ENCODE data around the gene PLCB2. TPM values are rescaled to one million over a fixed set of nuclear protein-coding genes. Genes with fewer than 3 reads are reported as not detected.

Gene PLCB2
- total RNA-seq, 1 experiment from 2014 or later, result 1.7 TPM

- POLR2A ChIA-PET, result no interaction called here
- in situ Hi-C loops (cut with HindIII; ENCODE audit: low pct_unique_long_range_greater_than_20kb, low sequenced_read_pairs), result no loop called here
- DNase-seq (ENCODE audit: low read depth, low spot score) (no peak), ATAC-seq (no peak)
- no peak overlapping the region for H3K27ac ChIP-seq (ENCODE audit: low read length)
- CTCF ChIA-PET, result no interaction called here
- no TSS peak for BruUV-seq (replicated peaks)
- TF ChIP-seq, protein P1, sequence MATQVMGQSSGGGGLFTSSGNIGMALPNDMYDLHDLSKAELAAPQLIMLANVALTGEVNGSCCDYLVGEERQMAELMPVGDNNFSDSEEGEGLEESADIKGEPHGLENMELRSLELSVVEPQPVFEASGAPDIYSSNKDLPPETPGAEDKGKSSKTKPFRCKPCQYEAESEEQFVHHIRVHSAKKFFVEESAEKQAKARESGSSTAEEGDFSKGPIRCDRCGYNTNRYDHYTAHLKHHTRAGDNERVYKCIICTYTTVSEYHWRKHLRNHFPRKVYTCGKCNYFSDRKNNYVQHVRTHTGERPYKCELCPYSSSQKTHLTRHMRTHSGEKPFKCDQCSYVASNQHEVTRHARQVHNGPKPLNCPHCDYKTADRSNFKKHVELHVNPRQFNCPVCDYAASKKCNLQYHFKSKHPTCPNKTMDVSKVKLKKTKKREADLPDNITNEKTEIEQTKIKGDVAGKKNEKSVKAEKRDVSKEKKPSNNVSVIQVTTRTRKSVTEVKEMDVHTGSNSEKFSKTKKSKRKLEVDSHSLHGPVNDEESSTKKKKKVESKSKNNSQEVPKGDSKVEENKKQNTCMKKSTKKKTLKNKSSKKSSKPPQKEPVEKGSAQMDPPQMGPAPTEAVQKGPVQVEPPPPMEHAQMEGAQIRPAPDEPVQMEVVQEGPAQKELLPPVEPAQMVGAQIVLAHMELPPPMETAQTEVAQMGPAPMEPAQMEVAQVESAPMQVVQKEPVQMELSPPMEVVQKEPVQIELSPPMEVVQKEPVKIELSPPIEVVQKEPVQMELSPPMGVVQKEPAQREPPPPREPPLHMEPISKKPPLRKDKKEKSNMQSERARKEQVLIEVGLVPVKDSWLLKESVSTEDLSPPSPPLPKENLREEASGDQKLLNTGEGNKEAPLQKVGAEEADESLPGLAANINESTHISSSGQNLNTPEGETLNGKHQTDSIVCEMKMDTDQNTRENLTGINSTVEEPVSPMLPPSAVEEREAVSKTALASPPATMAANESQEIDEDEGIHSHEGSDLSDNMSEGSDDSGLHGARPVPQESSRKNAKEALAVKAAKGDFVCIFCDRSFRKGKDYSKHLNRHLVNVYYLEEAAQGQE (IDR thresholded peaks at IDR 0.05; ENCODE audit: insufficient read depth in 1 of 2, low read depth in 2 of 2, low read length in 1 of 2), result no peak
- no peak for TF ChIP-seq POLR2AphosphoS5 (IDR thresholded peaks at IDR 0.05; ENCODE audit: low read depth, low read length)
- TF ChIP-seq SIN3A (IDR thresholded peaks at IDR 0.05; ENCODE audit: borderline replicate concordance, insufficient read depth, low read depth, low read length), result no peak
- TF ChIP-seq TCF7L2 (IDR thresholded peaks at IDR 0.05; ENCODE audit: low read depth, low read length), result no peak
- TF ChIP-seq, protein P2, sequence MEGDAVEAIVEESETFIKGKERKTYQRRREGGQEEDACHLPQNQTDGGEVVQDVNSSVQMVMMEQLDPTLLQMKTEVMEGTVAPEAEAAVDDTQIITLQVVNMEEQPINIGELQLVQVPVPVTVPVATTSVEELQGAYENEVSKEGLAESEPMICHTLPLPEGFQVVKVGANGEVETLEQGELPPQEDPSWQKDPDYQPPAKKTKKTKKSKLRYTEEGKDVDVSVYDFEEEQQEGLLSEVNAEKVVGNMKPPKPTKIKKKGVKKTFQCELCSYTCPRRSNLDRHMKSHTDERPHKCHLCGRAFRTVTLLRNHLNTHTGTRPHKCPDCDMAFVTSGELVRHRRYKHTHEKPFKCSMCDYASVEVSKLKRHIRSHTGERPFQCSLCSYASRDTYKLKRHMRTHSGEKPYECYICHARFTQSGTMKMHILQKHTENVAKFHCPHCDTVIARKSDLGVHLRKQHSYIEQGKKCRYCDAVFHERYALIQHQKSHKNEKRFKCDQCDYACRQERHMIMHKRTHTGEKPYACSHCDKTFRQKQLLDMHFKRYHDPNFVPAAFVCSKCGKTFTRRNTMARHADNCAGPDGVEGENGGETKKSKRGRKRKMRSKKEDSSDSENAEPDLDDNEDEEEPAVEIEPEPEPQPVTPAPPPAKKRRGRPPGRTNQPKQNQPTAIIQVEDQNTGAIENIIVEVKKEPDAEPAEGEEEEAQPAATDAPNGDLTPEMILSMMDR (IDR thresholded peaks at IDR 0.05), result no peak
- no peaks in the 10 kb centered on the region for H3K9me3 ChIP-seq (ENCODE audit: control insufficient read depth, insufficient read depth, low read depth, low read length)
- intact Hi-C loops (cut with micrococcal nuclease; ENCODE audit: unreplicated experiment), result no loop called here
- H3K27me3 ChIP-seq (ENCODE audit: control insufficient read depth, insufficient read depth, low read length), result no peaks in the 10 kb centered on the region
- no peaks in the 10 kb centered on the region for H3K36me3 ChIP-seq (ENCODE audit: control insufficient read depth, insufficient read depth, low read length)
- H3K4me1 ChIP-seq (ENCODE audit: control insufficient read depth, insufficient read depth, low read length), result peaks cover 7% of the 10 kb centered on the region
- no peak overlapping the region for H3K4me3 ChIP-seq (ENCODE audit: low read depth in 2 of 2, low read length in 2 of 2)
These were observed 46.0 kb upstream of the PLCB2 start for GRCh38 chr15:40353697-40354096.

DNA sequence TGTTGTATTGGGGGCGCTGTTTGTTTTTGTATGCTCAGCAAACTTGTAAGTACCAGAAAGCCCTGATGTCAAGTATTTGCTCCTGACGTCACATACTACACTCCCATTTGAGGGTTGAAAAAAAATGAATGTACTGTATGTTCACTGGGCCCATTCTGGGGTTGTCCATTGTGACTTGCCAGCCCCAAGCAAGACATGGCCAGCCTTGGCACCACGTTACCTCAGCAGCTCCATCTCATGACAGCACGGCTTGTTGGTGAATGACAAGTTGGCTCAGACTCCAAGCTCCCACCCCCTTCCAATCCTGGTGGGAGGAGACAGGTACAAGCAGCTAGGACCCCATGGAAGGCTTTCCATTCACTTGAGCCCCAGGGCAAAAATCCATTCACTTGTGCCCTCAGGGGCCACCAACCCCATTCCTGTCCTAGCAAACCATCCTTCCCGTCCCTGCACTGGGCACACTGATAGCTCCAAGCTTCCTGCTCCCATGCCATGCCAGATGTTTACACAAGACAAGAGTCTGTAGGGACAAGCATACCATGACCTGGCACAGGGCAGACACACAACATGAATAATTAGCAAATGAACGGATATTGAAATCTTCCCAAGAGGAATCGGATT, 44.7 kb upstream of the PLCB2 start:
- no peaks in the 10 kb centered on the region for H3K27me3 ChIP-seq (ENCODE audit: control insufficient read depth, insufficient read depth, low read length)
- DNase-seq (ENCODE audit: low read depth, low spot score), result no peak
- intact Hi-C loops (cut with micrococcal nuclease; ENCODE audit: unreplicated experiment) (no loop called here), in situ Hi-C loops (cut with HindIII; ENCODE audit: low pct_unique_long_range_greater_than_20kb, low sequenced_read_pairs) (no loop called here)
- BruUV-seq (replicated peaks), result no TSS peak
- no peak for ATAC-seq
- no peak overlapping the region for H3K27ac ChIP-seq (ENCODE audit: low read length)
- no peak overlapping the region for H3K4me3 ChIP-seq (ENCODE audit: low read depth in 2 of 2, low read length in 2 of 2)
- no peak for TF ChIP-seq SIN3A (IDR thresholded peaks at IDR 0.05; ENCODE audit: borderline replicate concordance, insufficient read depth, low read depth, low read length)
- TF ChIP-seq, protein P2 (IDR thresholded peaks at IDR 0.05), result no peak
- TF ChIP-seq, protein P1 (IDR thresholded peaks at IDR 0.05; ENCODE audit: insufficient read depth in 1 of 2, low read depth in 2 of 2, low read length in 1 of 2), result no peak
- ChIA-PET CTCF (no interaction called here), POLR2A (no interaction called here)
- H3K9me3 ChIP-seq (ENCODE audit: control insufficient read depth, insufficient read depth, low read depth, low read length), result no peaks in the 10 kb centered on the region
- H3K4me1 ChIP-seq (ENCODE audit: control insufficient read depth, insufficient read depth, low read length), result peaks cover 7% of the 10 kb centered on the region
- H3K36me3 ChIP-seq (ENCODE audit: control insufficient read depth, insufficient read depth, low read length), result no peaks in the 10 kb centered on the region

Data from Panc1 (cell line).